Ectodermal cell (in vitro differentiated cells): ENCODE data around the gene GJC3.

Source experiments
- H3K27ac ChIP-seq: 2 replicates; pipeline ENCODE4 v1.7.0; 2013; ENCODE audit warnings: mild to moderate bottlenecking, low read depth, low read length; ENCODE audit not compliant: insufficient read depth, poor library complexity, severe bottlenecking
- H3K27me3 ChIP-seq: 2 replicates; pipeline ENCODE4 v1.7.0; 2013; ENCODE audit warnings: mild to moderate bottlenecking, low read length; ENCODE audit not compliant: insufficient read depth, control insufficient read depth, poor library complexity, severe bottlenecking
- H3K36me3 ChIP-seq: one replicate; pipeline ENCODE4 v1.7.0; 2013; ENCODE audit warnings: low read length; ENCODE audit not compliant: control insufficient read depth, insufficient read depth
- H3K4me1 ChIP-seq: one replicate; pipeline ENCODE4 v1.7.0; 2013; ENCODE audit warnings: low read length; ENCODE audit not compliant: control insufficient read depth, insufficient read depth
- H3K4me3 ChIP-seq: 2 replicates; pipeline ENCODE4 v1.7.0; 2013; ENCODE audit warnings: low read depth, low read length, control low read depth; ENCODE audit not compliant: insufficient read depth
- H3K9me3 ChIP-seq: 2 replicates; pipeline ENCODE4 v1.7.0; 2013; ENCODE audit warnings: mild to moderate bottlenecking, low read length, moderate library complexity; ENCODE audit not compliant: control insufficient read depth
- WGBS, 2 experiments: methylation state at CpG; one replicate each; pipeline ENCODE4 v1.1.7; 2013; ENCODE audit warnings: missing lambda C conversion rate in 2 of 2; 5-methylcytosine and 5-hydroxymethylcytosine counted together

GJC3 gene

DNA sequence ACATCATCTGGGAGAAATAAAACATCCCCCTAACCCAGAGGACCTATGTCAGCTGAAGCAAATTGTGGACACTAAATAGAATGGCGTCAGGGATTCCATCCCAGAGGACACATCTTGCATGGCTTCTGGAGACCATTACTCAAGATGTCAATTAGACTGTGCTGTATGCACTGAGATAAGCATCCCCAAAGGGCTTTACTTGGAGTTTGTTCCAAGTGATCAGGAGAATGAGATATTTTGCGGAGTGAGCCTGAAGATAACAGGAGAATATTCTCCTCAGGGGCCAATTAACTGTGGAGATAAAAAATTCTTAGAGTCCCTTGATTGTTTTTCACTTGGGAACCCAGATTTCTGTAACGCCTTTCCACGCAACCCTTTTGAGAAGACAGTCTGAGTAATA is 48.0 kb downstream of the GJC3 start:
- Histone ChIP-seq H3K27ac (no peak overlapping the region), H3K9me3 (no peaks in the 10 kb centered on the region), H3K27me3 (no peaks in the 10 kb centered on the region), H3K36me3 (no peaks in the 10 kb centered on the region), H3K4me1 (no peaks in the 10 kb centered on the region), H3K4me3 (no peak overlapping the region)
- WGBS, 2 experiments = 89 to 93% methylated on average over 4 of the region's 4 CpGs

DNA sequence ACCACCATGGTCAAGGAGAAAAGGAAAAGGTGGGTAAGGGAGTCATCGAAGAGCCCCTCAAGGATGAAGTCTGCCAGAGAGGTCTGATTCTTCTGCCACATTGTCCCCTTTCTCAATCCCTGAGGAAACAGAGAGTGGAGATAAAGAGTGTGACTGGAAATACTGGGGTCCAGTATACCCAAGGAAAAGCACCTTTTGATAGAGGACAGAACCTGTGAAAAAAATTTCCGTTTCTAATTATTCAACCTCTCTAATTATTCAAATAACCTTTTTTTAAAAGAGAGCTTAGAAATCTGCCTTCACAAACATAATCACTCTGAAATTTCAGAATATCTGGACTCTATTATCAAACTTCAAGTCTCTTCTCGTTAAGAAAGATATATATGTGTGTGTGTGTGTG is 52.5 kb downstream of the GJC3 start, which contains the start of gene OR2AE1:
Gene OR2AE1 (minus strand): TSS at position 101 of the 400 bp plus-strand sequence. CDS start 0 bp downstream, at position 101.
- Histone ChIP-seq H3K27me3 (no peaks in the 10 kb centered on the region), H3K4me1 (no peaks in the 10 kb centered on the region), H3K36me3 (no peaks in the 10 kb centered on the region), H3K4me3 (no peak within 1 kb of the TSS), H3K9me3 (no peaks in the 10 kb centered on the region), H3K27ac (no peak within 1 kb of the TSS)
- 93 to 96% methylated on average over 2 of the region's 3 CpGs for WGBS, 2 experiments

- Histone ChIP-seq H3K4me1 (no peaks in the 10 kb centered on the region), H3K9me3 (no peaks in the 10 kb centered on the region), H3K27ac (no peak overlapping the region), H3K27me3 (no peaks in the 10 kb centered on the region), H3K4me3 (no peak overlapping the region), H3K36me3 (no peaks in the 10 kb centered on the region)
- 82 to 84% methylated on average over 5 of the region's 5 CpGs for WGBS, 2 experiments
Measured at GRCh38 chr7:99876491-99876890, 52.9 kb downstream of the GJC3 start.
